GM19467 (cell line): Measurements from ENCODE around the gene PRPH2.
A peak's percentile ranks its signal among the peaks of the same experiment; 100 is the strongest.

Experiments used
- ATAC-seq: cut with Tn5 transposase; IDR thresholded peaks from one replicate; pipeline ENCODE4 v1.9.1; 2021; ENCODE audit warnings: mild to moderate bottlenecking, moderate library complexity; ENCODE audit not compliant: unreplicated experiment

PRPH2 gene

GRCh38 chr6:42722497-42722896, at the start of gene PRPH2:
PRPH2 (minus strand) TSS chr6:42722597; CDS start chr6:42722334, 263 bp downstream.
- no peak for ATAC-seq

DNA sequence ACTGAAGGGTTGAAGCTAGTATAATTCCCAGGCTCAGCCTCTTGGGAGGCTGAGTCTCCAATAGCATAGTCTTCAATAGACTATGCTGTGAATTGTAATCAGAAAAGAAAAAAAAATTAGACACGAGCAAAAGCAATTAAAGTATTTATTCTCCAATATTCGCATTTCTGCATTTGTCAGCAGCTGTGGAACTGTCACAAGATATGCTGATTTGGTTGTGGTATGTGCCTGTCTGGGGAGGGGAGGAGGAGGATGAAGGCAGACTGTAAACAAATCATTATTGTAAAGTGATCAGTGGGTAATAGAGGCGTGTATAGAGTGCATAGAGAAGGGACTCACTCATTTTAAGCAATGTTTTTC, 49.3 kb upstream of the PRPH2 start:
- ATAC-seq, result peak; percentile 17

DNA sequence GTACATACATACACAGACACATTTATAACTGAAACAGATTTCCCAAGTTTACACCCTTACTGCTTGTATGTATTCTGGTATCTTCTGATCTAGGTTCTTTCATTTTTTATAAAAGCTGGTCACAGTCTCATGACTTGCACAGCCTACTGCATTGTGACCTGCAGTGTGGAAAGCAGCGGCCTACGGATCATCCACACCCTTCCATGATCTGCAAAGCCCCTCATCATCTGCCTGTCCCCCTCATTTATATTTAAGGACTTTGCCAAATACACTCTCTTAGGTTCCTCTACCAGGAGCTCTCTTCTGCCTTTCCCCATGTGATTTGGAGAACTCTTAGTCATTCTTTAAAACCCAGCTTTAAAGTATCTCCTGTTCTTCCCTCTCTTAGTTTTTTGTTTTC, 47.4 kb upstream of the PRPH2 start:
- ATAC-seq, result no peak

- no peak for ATAC-seq
These were observed 46.7 kb upstream of the PRPH2 start for GRCh38 chr6:42769051-42769450.

DNA sequence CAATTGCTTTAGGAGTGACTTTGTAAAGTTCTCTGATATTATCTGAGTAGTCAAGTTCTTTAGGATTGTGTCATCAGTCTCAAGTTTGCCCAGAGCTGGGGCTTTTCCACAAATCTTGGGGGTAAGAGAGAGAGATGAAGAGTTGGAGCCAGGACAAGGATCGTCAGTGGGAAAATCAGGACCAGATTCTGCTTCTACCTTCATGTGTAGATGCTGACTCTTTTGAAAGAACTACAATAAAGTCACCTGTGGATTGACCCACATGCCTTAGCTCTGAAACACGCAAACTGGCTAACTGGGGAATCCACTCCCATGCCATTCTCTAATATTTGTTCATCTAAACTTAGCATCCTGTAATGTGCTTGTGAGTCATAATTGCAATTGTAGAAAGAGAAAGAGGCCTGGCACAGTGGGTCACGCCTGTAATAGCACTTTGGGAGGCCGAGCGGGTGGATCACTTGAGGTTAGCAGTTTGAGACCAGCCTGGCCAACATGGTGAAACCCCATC, 43.8 kb upstream of the PRPH2 start:
- ATAC-seq, result no peak

DNA sequence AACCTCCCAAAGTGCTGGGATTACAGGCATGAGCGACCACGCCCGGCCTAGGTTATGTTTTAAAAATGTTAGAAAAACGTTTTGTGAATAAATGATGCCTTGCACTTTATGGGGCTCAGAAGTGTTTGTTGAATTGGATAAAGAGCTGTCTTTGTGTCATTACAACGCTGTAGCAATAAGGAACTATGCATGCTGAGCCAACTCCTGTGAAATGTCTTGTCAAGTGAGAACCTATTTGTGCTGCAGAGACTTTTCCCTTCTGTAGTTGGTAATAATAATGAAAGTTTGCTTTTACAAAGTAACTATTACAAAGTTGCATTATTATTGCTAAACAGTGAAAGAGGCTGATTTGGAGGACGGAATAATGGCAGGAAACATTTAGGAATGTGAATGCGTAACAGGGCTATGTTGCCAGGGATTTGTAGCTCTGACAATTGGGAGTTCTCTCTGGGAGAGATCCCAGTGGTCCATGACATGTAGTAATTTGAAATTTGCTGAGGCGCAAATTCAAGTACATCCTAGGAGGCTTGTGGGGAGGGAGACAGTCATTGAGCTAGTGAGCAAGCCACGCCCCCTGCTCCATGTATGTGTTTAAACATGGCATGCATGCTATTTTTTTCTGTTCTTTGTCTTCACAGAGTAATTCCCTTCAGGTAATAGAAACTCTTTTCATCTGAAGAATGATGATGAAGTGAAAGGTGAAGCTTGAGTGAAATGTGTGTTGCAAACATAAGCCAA, 42.7 kb upstream of the PRPH2 start:
- ATAC-seq, result no peak

DNA sequence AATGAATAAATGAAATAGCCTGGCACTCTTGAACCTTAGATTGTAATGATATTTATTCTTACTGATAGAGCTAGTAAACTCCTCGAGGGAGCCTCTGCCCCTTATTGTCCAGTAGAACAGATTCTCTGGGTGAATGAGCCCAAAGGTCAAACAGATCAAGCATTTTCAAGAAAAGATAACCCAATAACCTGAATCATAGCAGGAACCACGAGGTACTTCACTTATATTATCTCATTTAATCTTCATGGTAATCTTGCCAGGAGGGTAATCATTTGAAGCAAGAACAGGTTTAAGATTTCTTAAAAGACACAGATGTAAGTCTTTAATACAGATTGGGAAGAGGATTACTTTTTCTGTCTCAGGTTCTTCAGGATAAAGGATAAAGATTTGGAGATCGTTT, 40.6 kb upstream of the PRPH2 start:
- ATAC-seq, result no peak

GRCh38 chr6:42762426-42762859, 40.0 kb upstream of the PRPH2 start:
- ATAC-seq, result no peak

- ATAC-seq, result no peak
These were observed 39.1 kb upstream of the PRPH2 start for GRCh38 chr6:42761287-42762067.

DNA sequence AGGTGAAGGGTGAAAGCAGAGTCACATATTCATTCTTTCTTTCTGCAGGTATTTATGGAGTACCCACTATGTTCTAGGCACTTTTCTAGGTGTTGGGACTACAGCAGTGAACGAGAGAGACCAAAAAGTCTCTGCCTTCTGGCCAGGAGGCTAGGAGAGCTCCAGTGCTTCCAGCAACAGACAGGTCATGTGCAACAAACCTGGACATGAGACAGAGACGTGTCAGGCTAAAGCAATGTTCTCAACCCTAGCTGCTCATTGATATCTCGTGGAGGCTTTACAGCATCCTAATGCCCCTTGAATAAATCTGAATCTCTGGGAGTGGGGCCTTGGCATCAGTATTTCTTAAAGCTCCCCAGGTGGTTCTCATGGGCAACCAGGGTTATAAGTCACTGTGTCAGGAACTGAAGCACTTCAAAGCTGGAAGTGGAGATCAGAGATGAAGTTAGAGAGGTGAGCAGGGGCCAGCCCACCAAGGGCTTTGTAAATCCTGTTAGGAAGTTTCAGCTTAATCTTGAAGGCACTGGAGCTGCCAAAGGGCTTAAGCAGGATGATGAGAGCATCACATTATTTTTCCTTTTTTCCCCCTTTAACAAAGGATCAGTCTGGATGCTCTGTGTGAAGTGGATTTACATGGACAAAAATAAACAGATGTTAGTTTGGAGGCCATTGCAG, 36.5 kb upstream of the PRPH2 start:
- no peak for ATAC-seq

DNA sequence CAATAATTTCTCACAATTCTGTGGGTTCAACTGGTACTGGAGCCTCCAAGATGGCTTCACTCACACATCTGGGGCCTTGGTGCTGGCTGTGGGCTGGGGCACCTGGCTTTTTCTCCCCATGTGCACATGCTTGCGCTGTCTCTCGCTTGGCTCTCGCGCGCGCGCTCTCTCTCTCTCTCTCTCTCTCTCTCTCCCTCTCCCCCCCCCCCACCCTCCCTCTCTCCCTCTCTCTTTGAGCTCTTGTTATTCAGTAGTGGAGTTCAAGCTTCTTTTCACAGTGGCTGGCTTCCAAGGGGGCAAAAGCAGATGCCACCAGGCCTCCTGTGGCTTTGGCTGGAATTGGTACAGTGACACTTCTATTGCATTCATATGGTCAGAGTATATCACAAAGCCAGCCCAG, 34.3 kb upstream of the PRPH2 start:
- ATAC-seq, result no peak

GRCh38 chr6:42754759-42755158, 32.4 kb upstream of the PRPH2 start:
- no peak for ATAC-seq

DNA sequence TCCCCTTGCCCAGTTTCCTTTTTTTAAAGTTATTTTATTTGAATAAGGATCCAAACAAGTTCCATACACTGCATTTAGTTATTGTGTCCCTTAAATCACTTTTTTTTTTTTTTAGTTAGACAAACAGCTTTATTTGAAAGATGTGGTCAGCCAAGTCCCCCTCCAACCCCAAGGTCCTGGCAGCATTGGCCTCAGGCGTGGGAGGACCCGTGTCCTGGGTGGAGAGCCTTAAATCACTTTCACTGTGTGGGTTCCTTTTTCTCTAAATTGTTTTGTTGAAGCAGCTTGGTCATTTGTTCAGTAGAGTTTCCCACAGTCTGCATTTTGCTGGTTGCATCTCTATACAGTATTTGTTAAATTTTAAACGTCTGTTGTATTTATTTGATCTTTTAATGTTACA, 28.7 kb upstream of the PRPH2 start:
- no peak for ATAC-seq

- no peak for ATAC-seq
These were observed 26.0 kb upstream of the PRPH2 start for GRCh38 chr6:42748203-42748898.

DNA sequence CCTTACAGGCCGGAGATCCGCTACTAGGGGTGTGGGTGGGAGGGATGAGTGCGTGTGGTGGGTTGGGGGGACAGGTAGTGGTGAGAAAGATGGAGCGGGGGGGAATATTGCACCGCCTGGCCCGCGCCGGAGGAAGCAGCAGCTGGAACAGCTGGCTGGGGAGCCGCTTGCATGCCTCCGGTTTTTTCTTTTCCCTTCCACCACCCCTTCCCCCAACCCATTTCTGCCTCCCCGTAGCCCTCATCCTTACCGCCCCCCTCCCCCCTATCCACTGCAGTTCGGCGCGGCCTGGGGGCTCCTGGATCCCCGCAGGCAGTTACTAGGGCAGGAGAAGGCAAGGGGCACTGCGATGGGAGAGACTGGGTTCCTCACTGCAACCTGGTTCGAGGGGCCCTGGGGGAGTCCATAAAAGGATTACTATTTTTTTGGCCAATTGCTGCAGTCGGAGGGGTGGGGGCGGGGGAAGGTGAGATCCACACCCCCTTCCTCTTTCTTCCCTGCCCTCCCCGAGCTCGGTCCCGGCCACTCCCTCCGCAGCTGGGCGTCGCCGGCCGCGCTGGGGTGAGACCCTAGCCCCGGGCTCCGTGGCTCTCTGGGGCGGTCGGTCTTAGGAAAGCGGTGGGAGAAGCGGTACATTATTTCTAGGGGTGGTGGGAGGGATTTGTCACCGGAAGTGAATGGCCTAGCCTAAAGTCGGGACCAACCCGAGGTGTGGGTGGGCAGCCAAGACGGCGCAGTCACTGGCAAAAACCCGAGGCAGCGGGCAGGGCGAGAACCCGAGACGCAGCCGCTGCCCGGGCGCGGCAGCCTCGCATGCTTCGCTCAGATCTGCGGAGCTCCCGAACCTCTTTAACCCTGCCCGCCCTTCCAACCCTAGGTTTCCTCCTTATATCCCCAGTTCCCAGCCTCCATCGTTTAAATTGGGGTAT, 24.3 kb upstream of the PRPH2 start:
- peak; percentile 36 for ATAC-seq

DNA sequence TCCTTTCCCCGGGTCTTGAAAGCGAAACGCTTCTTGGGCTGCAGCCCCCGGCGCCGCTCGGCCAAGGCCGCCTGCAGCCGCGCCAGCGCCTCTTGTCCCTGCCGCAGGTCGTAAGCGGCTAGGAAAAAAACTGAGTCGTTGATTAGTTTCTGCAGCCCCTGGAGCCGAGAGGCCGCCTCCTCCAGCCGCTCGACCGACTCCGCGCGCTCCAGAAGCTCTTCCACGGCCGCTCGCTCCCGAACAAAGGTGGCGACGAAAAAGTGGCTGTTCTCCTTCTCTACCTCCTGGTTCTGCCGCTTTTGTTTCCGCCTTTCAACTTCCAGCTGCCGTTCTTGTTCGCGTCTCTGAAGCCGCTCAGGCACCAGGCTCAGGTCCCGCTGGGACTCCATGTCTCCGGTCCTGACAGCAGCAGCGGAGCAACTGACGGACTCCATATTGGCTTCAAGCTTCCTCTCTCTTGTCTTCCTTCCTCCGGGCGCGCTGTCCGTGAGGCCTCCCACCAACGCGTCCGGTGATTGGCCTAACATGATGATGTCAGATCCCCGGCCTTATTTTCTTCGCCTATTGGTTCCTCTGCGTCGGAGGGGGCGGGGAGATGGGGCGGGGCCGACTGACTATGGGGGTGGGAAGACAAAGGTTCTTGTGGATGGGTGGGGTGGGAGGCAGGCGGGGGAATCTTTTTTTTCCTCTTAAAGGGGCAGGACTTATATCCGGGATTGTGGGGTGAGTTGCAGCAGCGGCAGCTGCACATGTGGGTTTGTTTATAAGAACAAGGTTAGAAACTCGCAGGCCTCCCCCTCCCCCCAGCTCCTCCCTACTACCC, 23.5 kb upstream of the PRPH2 start, which contains the start of gene TBCC:
Gene TBCC, minus strand, starts transcription at position 464 of the 823 bp plus-strand sequence. Its CDS starts 30 bp downstream, at position 434.
- ATAC-seq, result peak; percentile 69

- no peak for ATAC-seq
These were observed 22.8 kb upstream of the PRPH2 start for GRCh38 chr6:42745083-42745639.

DNA sequence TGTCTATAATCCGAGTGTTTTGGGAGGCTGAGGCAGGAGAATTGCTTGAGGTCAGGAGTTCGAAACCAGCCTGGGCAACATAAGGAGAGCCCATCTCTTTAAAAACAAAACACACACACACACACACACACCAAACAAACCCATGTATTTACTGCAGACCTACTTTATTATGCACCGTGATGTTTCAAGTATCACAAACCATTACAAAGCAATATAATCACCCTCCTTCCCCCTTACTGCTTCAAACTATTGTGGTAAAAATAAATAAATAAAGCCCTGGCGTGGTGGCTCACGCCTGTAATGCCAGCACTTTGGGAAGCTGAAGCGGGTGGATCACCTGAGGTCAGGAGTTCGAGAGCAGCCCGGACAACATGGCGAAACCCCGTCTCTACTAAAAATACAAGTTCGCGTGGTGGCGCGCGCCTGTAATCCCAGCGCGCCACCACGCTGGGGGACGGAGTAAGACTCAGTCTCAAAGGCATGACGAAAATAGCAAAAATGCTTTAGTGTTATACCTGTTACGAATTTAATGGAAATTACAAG, 22.0 kb upstream of the PRPH2 start:
- ATAC-seq, result no peak
